Activated CD4-positive, alpha-beta memory T cell treated with anti-CD3 and anti-CD28 coated beads, Interleukin-2, amount 10 ng/mL, durations not matched to agents 7 days and 5 days (primary cell): ENCODE measurements around the gene ETV3L. TPM values are rescaled to one million over a fixed set of nuclear protein-coding genes. Genes with fewer than 3 reads are reported as not detected.
A peak's percentile ranks its signal among the peaks of the same experiment; 100 is the strongest.

Source experiments
- CTCF ChIA-PET: fragments of 350-600 bp; sonication (Branson Sonifier 250); formaldehyde crosslinking; loops from one replicate; lab custom pipeline; 2021; ENCODE audit warnings: antibody characterized with exemption, inconsistent platforms; lab: Charles Lee
- POLR2A ChIA-PET: fragments of 350-600 bp; sonication (Branson Sonifier 250); formaldehyde crosslinking; loops from one replicate; lab custom pipeline; 2021; ENCODE audit warnings: antibody characterized with exemption; lab: Charles Lee
- DNase-seq: peaks from one replicate; pipeline ENCODE4 v3.0.0-alpha.2; 2020
- H3K27ac Mint-ChIP-seq: one replicate; pipeline ENCODE4 v1.8.0; 2021; ENCODE audit warnings: mild to moderate bottlenecking, mixed read lengths
- H3K27me3 Mint-ChIP-seq: one replicate; pipeline ENCODE4 v1.8.0; 2021; ENCODE audit warnings: mixed read lengths
- H3K36me3 Mint-ChIP-seq: one replicate; pipeline ENCODE4 v1.8.0; 2021; ENCODE audit warnings: low read depth, mixed read lengths
- H3K4me1 Mint-ChIP-seq: one replicate; pipeline ENCODE4 v1.8.0; 2021; ENCODE audit warnings: mixed read lengths
- H3K4me3 Mint-ChIP-seq: one replicate; pipeline ENCODE4 v1.8.0; 2021; ENCODE audit warnings: mild to moderate bottlenecking, mixed read lengths
- H3K9me3 Mint-ChIP-seq: one replicate; pipeline ENCODE4 v1.8.0; 2021; ENCODE audit warnings: mixed read lengths
- total RNA-seq, 2 experiments: library from RNA; stranded (reverse); gene quantifications; one replicate each; pipeline ENCODE4 v1.2.3, GENCODE V29; 2021

The ETV3L gene
- total RNA-seq, 2 experiments from 2014 or later = not detected

DNA sequence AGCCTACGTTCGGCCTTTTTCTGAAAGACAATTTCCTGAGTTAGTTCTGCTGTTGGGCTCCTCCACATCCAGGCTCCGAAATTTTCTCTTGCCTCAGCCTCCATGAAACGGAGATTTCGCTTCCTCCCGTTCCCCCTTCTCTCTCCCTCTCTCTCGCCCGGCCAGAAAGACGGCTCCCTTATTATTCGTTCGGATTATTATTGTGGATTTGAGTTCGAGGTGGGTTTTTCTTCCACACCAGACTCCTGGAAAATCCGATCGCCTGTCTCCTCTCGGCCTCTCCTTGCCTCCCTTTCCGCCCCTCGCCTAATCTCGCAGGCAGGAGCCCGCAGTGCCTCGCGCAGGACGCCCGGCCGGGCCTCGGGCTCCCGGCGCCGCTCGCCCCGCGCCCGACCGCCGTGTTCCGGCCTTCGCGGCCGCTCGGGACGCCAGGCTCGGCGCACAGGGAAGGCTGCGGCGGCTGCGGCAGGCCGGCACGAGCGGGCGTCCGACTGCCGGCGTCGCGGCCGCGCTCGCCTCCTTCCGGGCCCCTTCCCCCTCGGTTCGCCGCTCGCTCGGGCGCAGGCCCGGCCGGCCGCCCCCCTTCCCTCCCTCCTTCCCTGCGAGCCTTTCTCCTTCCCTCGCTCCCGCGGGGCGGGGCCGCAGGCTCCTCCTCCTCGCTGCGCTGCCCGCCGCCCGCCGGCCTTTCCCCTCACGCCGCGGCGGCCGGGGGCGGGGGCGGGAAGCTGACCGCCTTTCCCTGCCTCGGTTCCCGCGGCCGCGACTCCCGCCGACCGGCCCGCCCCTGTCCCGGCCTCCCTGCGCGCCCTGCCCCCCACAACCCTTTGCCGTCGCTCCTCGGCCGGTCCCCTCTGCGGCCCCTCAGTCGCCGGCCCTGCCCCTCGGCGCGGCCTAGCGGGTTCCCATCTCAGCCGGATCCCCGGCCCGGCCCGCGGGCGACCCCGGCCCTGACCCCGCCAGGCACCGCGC is 54.1 kb downstream of the ETV3L start, which contains the start of gene ARHGEF11:
ARHGEF11 (minus strand) TSS at position 493 of the 969 bp plus-strand sequence. CDS start 1,412 bp downstream, outside the sequence.
- peaks cover 11% of the 10 kb centered on the region for H3K4me1 Mint-ChIP-seq
- H3K27me3 Mint-ChIP-seq = peaks cover 73% of the 10 kb centered on the region
- H3K27ac Mint-ChIP-seq = no peak within 1 kb of the TSS
- peaks cover 3% of the 10 kb centered on the region for H3K36me3 Mint-ChIP-seq
- peak within 1 kb of the TSS; percentile 76 for H3K4me3 Mint-ChIP-seq
- peak; percentile 21 for DNase-seq
- CTCF ChIA-PET = no interaction called here
- POLR2A ChIA-PET = interaction anchor here (0.7 kb wide), 1 partner anchor 319 kb away, joined by 3 read pairs; no protein-coding TSS in a partner anchor
- H3K9me3 Mint-ChIP-seq = no peaks in the 10 kb centered on the region

DNA sequence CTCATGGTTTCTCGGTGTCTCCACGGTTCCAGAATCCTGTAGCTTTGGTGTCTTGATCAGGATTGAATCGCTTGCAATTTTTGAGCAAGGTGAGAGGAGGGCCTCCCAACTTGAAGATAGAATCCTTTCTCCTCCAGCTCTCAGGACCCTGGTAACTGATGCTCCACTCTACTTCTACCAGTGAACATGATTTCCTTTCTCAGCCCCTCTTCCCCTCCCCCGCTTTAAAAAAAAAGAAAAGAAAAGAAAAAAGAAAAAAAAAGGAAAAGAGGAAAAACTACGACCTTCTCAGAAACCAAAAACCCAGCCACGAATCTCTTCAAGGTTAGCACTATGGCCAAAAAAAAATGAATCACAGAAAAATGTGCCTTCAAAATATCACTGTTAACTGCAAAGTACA is 55.3 kb downstream of the ETV3L start:
- Mint-ChIP-seq H3K9me3 (no peaks in the 10 kb centered on the region), H3K27ac (no peak overlapping the region), H3K27me3 (peaks cover 70% of the 10 kb centered on the region), H3K4me1 (peaks cover 11% of the 10 kb centered on the region), H3K36me3 (peaks cover 3% of the 10 kb centered on the region), H3K4me3 (no peak overlapping the region)
- no peak for DNase-seq
- POLR2A ChIA-PET = interaction anchor here (0.7 kb wide), 1 partner anchor 318 kb away, joined by 3 read pairs; no protein-coding TSS in a partner anchor
- CTCF ChIA-PET = interaction anchor here (0.7 kb wide), 1 partner anchor 198 kb away, joined by 3 read pairs; no protein-coding TSS in a partner anchor

DNA sequence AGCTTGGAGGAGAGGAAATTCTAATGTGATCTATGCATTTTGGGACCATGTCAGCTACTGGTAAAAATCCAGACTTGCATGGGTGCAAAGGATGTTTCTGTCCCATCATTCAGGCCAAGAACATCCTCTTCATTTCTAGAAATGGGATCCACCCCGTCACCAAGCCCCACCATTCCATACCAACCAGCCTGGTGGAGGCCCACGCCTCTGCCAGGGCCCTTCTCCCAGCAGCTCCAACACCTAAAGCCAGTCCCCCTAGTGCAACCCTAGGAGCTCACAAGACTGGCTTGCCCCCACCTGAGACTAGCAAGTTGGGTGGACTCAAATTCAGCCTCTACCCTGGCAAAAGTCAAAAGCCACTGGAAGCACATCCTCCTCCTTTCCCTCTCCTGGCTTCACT is 55.9 kb downstream of the ETV3L start:
- H3K4me3 Mint-ChIP-seq = no peak overlapping the region
- no peak for DNase-seq
- peaks cover 11% of the 10 kb centered on the region for H3K4me1 Mint-ChIP-seq
- H3K36me3 Mint-ChIP-seq = peaks cover 3% of the 10 kb centered on the region
- POLR2A ChIA-PET = no interaction called here
- H3K27ac Mint-ChIP-seq = no peak overlapping the region
- CTCF ChIA-PET = no interaction called here
- H3K27me3 Mint-ChIP-seq = peaks cover 72% of the 10 kb centered on the region
- H3K9me3 Mint-ChIP-seq = no peaks in the 10 kb centered on the region

DNA sequence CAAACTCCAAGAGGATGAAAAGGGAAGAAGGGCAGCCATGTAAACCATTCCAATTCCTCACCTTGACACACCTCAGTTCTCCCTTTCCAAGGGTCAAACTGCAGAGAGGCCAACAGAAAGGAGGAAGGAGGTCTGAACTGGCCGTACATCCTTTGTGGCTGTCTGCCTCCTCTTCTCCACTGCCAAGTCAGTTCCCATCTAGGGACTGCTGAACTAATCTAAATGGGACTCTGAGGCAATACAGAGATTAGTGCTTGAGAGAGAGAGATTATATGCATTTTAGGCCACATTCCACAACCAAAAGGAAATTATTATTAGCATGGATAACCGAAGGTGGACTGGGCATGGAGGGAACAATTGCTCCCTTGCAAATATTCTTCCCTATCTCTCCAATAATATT is 56.8 kb downstream of the ETV3L start:
- H3K9me3 Mint-ChIP-seq = no peaks in the 10 kb centered on the region
- H3K27me3 Mint-ChIP-seq = peaks cover 72% of the 10 kb centered on the region
- DNase-seq = no peak
- CTCF ChIA-PET = no interaction called here
- H3K27ac Mint-ChIP-seq = no peak overlapping the region
- peaks cover 11% of the 10 kb centered on the region for H3K4me1 Mint-ChIP-seq
- peaks cover 3% of the 10 kb centered on the region for H3K36me3 Mint-ChIP-seq
- no peak overlapping the region for H3K4me3 Mint-ChIP-seq
- POLR2A ChIA-PET = no interaction called here

Other genes starting within 250 kb of the ETV3L start
- under 1 TPM; 0.08 to 0.13 TPM for gene INSRR, start 240.7 kb downstream of the ETV3L start, total RNA-seq
- 1 to 10 TPM; 1.6 to 1.8 TPM for gene NTRK1, start 238.9 kb downstream of the ETV3L start, total RNA-seq
- under 1 TPM in 1 of 2 experiments, not detected in 1; 0.05 TPM for gene PEAR1, start 206.1 kb downstream of the ETV3L start, total RNA-seq
- gene LRRC71, start 179.2 kb downstream of the ETV3L start, total RNA-seq = not detected
- gene ARHGEF11, start 54.1 kb downstream of the ETV3L start, total RNA-seq = 10 to 100 TPM; 14.9 to 15.8 TPM
- gene ETV3, start 38.6 kb upstream of the ETV3L start, total RNA-seq = 10 to 100 TPM; 47.5 to 51.1 TPM